CD4-positive, alpha-beta T cell treated with Interferon alpha-2 for 1 hour (primary cell): ENCODE measurements around the gene AP1AR.
"Not testable (repeated sequence)": the region's sequence is repeated elsewhere in the genome, so short reads cannot be mapped to it uniquely, and the experiment has no call there.

ENCODE experiments used
- DNase-seq, 2 donors: peaks; one replicate each; pipeline ENCODE4 v3.0.0-alpha.2; 2020 to 2022

AP1AR gene

GRCh38 chr4:112231779-112232713 lies at the start of gene AP1AR:
Gene AP1AR, plus strand, starts transcription at chr4:112231787. Its CDS starts 305 bp downstream, at chr4:112232092.
- peak; percentile 83 to 86 for DNase-seq

GRCh38 chr4:112182604-112183003 lies 49.0 kb upstream of the AP1AR start:
- DNase-seq: no peak

GRCh38 chr4:112183252-112183651 lies 48.3 kb upstream of the AP1AR start:
- DNase-seq: peak in 1 of 2 donors; percentile 31

- DNase-seq: no peak
These were observed 47.1 kb upstream of the AP1AR start for GRCh38 chr4:112184438-112184837.

- DNase-seq: no peak
These were observed 46.3 kb upstream of the AP1AR start for GRCh38 chr4:112185334-112185733.

- DNase-seq: no peak
These were observed 45.6 kb upstream of the AP1AR start for GRCh38 chr4:112185740-112186670.

GRCh38 chr4:112189754-112190153 lies 41.8 kb upstream of the AP1AR start:
- no peak for DNase-seq

GRCh38 chr4:112190684-112191083 lies 40.9 kb upstream of the AP1AR start:
- DNase-seq: no peak

- no peak for DNase-seq
These were observed 35.1 kb upstream of the AP1AR start for GRCh38 chr4:112196461-112196860.

- DNase-seq: no peak
These were observed 32.5 kb upstream of the AP1AR start for GRCh38 chr4:112199041-112199440.

- DNase-seq: no peak
These were observed 29.6 kb upstream of the AP1AR start for GRCh38 chr4:112201915-112202505.

GRCh38 chr4:112203593-112203992 lies 28.0 kb upstream of the AP1AR start:
- DNase-seq: no peak

GRCh38 chr4:112206431-112206830 lies 25.2 kb upstream of the AP1AR start:
- no peak for DNase-seq

GRCh38 chr4:112208137-112209095 lies 23.2 kb upstream of the AP1AR start:
- DNase-seq: not testable (repeated sequence)

- no peak for DNase-seq
These were observed 20.8 kb upstream of the AP1AR start for GRCh38 chr4:112210777-112211176.

GRCh38 chr4:112213091-112213490 lies 18.5 kb upstream of the AP1AR start:
- DNase-seq: no peak

GRCh38 chr4:112213856-112214255 lies 17.7 kb upstream of the AP1AR start:
- no peak for DNase-seq

GRCh38 chr4:112214390-112215264 lies 17.0 kb upstream of the AP1AR start:
- peak in 1 of 2 donors; percentile 47 for DNase-seq

GRCh38 chr4:112219826-112220366 lies 11.7 kb upstream of the AP1AR start:
- no peak for DNase-seq

- DNase-seq: no peak
These were observed 9.2 kb upstream of the AP1AR start for GRCh38 chr4:112222219-112222955.
